Hepatocyte (in vitro differentiated cells): ENCODE measurements around the gene METTL21C.

Experiments
- CTCF ChIP-seq: fragments of 200-600 bp; sonication (generic); IDR thresholded peaks from 2 replicates; pipeline ENCODE4 v1.5.1; 2016; ENCODE audit warnings: antibody characterized with exemption, mild to moderate bottlenecking; ENCODE audit not compliant: poor library complexity
- EZH2 ChIP-seq: fragments of 200-600 bp; sonication (generic); IDR thresholded peaks from 2 replicates; pipeline ENCODE4 v1.6.1; 2016; ENCODE audit warnings: antibody characterized with exemption, mild to moderate bottlenecking, borderline replicate concordance

DNA sequence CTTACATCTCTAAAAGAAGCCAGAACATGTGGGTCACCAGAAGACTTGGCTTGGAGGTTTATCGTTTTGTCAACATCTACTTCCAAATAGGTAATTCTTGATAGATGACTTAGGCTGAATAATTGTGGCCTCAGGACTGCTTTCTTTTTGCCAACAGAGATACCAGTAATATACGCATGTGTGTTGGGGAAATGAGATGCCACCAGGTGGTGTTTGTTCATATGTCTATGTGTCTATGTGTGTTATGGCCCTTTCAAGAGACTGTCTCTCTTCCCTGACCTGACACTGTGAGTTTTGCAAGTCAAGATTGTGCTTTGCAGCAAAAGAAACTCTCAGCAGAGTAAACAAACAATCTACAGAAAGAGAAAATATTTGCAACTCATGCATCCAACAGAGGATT lies 31.6 kb upstream of the METTL21C start:
- TF ChIP-seq CTCF, result no peak
- no peak for TF ChIP-seq EZH2
